WTC11 (cell line): ENCODE data around the gene CCNL1. TPM values are rescaled to one million over a fixed set of nuclear protein-coding genes. Genes with fewer than 3 reads are reported as not detected.
A peak's percentile ranks its signal among the peaks of the same experiment; 100 is the strongest.

Experiments used
- ATAC-seq: fragments of 200-7000 bp; cut with Tn5 transposase; 2 replicates; pipeline ENCODE4 v1.10.0; 2021; ENCODE audit warnings: mild to moderate bottlenecking, moderate library complexity
- CTCF ChIA-PET: fragments of 300-600 bp; sonication (Branson Sonifier 250); formaldehyde crosslinking; loops from one replicate; lab custom pipeline; 2021; ENCODE audit warnings: antibody characterized with exemption; lab: Charles Lee
- POLR2A ChIA-PET: fragments of 350-600 bp; sonication (Branson Sonifier 250); formaldehyde crosslinking; loops from one replicate; lab custom pipeline; 2021; ENCODE audit warnings: antibody characterized with exemption; lab: Charles Lee
- DNase-seq: peaks from one replicate; pipeline ENCODE4 v3.0.0; 2021; ENCODE audit warnings: low spot score
- H3K27ac Mint-ChIP-seq: 2 replicates; pipeline ENCODE4 v1.8.0; 2021; ENCODE audit warnings: mixed read lengths
- H3K27me3 Mint-ChIP-seq: 2 replicates; pipeline ENCODE4 v1.8.0; 2021; ENCODE audit warnings: low read depth, mild to moderate bottlenecking, moderate library complexity, mixed read lengths
- H3K36me3 Mint-ChIP-seq: 2 replicates; pipeline ENCODE4 v1.8.0; 2021; ENCODE audit warnings: mixed read lengths
- H3K4me1 Mint-ChIP-seq: 2 replicates; pipeline ENCODE4 v1.8.0; 2022; ENCODE audit warnings: mixed read lengths
- H3K4me3 Mint-ChIP-seq: 2 replicates; pipeline ENCODE4 v1.8.0; 2021; ENCODE audit warnings: mild to moderate bottlenecking, moderate library complexity, mixed read lengths
- H3K9me3 Mint-ChIP-seq: 2 replicates; pipeline ENCODE4 v1.8.0; 2021; ENCODE audit warnings: mixed read lengths
- AR ChIP-seq: fragments of 250-450 bp; sonication (Bioruptor Pico); IDR thresholded peaks from 2 replicates; pipeline ENCODE4 v1.9.0; 2021; ENCODE audit warnings: mild to moderate bottlenecking
- E2F5 ChIP-seq: sonication (generic); formaldehyde crosslinking; IDR thresholded peaks from 2 replicates; pipeline ENCODE4 v1.8.1; 2022; ENCODE audit warnings: mild to moderate bottlenecking, moderate library complexity, missing genetic modification reagents
- ELF4 ChIP-seq: sonication (generic); formaldehyde crosslinking; IDR thresholded peaks from 2 replicates; pipeline ENCODE4 v1.8.1; 2022; ENCODE audit warnings: low read depth, mild to moderate bottlenecking, moderate library complexity, missing genetic modification reagents
- JAZF1 ChIP-seq: fragments of 250-450 bp; sonication (Bioruptor Pico); IDR thresholded peaks from 2 replicates; pipeline ENCODE4 v1.9.0; 2021; ENCODE audit warnings: moderate library complexity, mild to moderate bottlenecking, inconsistent platforms
- JUN ChIP-seq: sonication (generic); formaldehyde crosslinking; IDR thresholded peaks from 2 replicates; pipeline ENCODE4 v1.8.0; 2023; ENCODE audit warnings: mild to moderate bottlenecking, missing genetic modification reagents
- MYBL2 ChIP-seq: sonication (generic); formaldehyde crosslinking; IDR thresholded peaks from 2 replicates; pipeline ENCODE4 v1.8.1; 2023; ENCODE audit warnings: mild to moderate bottlenecking, moderate library complexity, missing genetic modification reagents
- NR1H2 ChIP-seq: sonication (generic); formaldehyde crosslinking; IDR thresholded peaks from 2 replicates; pipeline ENCODE4 v1.9.0; 2021; ENCODE audit warnings: mild to moderate bottlenecking, moderate library complexity, missing genetic modification reagents
- PRDM15 ChIP-seq: sonication (generic); formaldehyde crosslinking; IDR thresholded peaks from 2 replicates; pipeline ENCODE4 v1.8.0; 2022; ENCODE audit warnings: missing genetic modification reagents
- PREB ChIP-seq: sonication (generic); formaldehyde crosslinking; IDR thresholded peaks from 2 replicates; pipeline ENCODE4 v1.8.1; 2022; ENCODE audit warnings: mild to moderate bottlenecking, missing genetic modification reagents, moderate library complexity, borderline replicate concordance
- PRRX2 ChIP-seq: fragments of 250-450 bp; sonication (Bioruptor Pico); IDR thresholded peaks from 2 replicates; pipeline ENCODE4 v1.8.0; 2021; ENCODE audit warnings: mild to moderate bottlenecking
- ZMAT4 ChIP-seq: fragments of 250-450 bp; sonication (Bioruptor Pico); IDR thresholded peaks from 2 replicates; pipeline ENCODE4 v1.9.0; 2021; ENCODE audit warnings: mild to moderate bottlenecking
- ZNF281 ChIP-seq: sonication (generic); formaldehyde crosslinking; IDR thresholded peaks from 2 replicates; pipeline ENCODE4 v1.8.0; 2023; ENCODE audit warnings: mild to moderate bottlenecking, missing genetic modification reagents
- ZNF425 ChIP-seq: fragments of 250-450 bp; sonication (Bioruptor Pico); conservative IDR thresholded peaks from 2 replicates; pipeline ENCODE4 v1.9.0; 2021; ENCODE audit warnings: mild to moderate bottlenecking
- ZNF671 ChIP-seq: fragments of 250-450 bp; sonication (Bioruptor Pico); IDR thresholded peaks from 2 replicates; pipeline ENCODE4 v1.8.0; 2021; ENCODE audit warnings: mild to moderate bottlenecking
- total RNA-seq: library from RNA; stranded (reverse); gene quantifications from 3 replicates; pipeline ENCODE4 v1.2.3, GENCODE V29; 2021

CCNL1 gene
- total RNA-seq, 1 experiment from 2014 or later: 79.6 TPM

GRCh38 chr3:157147099-157147803 is 12.7 kb downstream of the CCNL1 start:
- peaks cover 73% of the 10 kb centered on the region for H3K36me3 Mint-ChIP-seq
- no peaks in the 10 kb centered on the region for H3K27me3 Mint-ChIP-seq
- DNase-seq (no peak), ATAC-seq (no peak)
- ChIA-PET CTCF (interaction anchor here (2.0 kb wide), 1 partner anchor 10 kb away, joined by 13 read pairs; no protein-coding TSS in a partner anchor), POLR2A (interaction anchor here (1.3 kb wide), 1 partner anchor 12 kb away, joined by 3 read pairs; no protein-coding TSS in a partner anchor)
- H3K4me1 Mint-ChIP-seq: no peaks in the 10 kb centered on the region
- H3K9me3 Mint-ChIP-seq: no peaks in the 10 kb centered on the region
- no peak overlapping the region for H3K4me3 Mint-ChIP-seq
- no peak overlapping the region for H3K27ac Mint-ChIP-seq
- TF ChIP-seq ZMAT4 (CRISPR knock-in tag): no peak
- TF ChIP-seq JAZF1: no peak
- peak; percentile 82 for TF ChIP-seq ZNF671 (CRISPR knock-in tag)
- peak; percentile 75; the same call in 1 of the 2 replicates for TF ChIP-seq PRRX2 (CRISPR knock-in tag)
- TF ChIP-seq E2F5 (CRISPR knock-in tag): no peak
- no peak for TF ChIP-seq MYBL2 (CRISPR knock-in tag)
- no peak for TF ChIP-seq PRDM15 (CRISPR knock-in tag)
- no peak for TF ChIP-seq NR1H2 (CRISPR knock-in tag)
- peak; percentile 65; the same call in 1 of the 2 replicates for TF ChIP-seq ZNF425 (CRISPR knock-in tag)
- no peak for TF ChIP-seq ZNF281
- no peak for TF ChIP-seq JUN (CRISPR knock-in tag)

- DNase-seq (no peak), ATAC-seq (no peak)
- Mint-ChIP-seq H3K4me1 (no peaks in the 10 kb centered on the region), H3K27me3 (no peaks in the 10 kb centered on the region), H3K27ac (peak overlapping the region; percentile 69), H3K36me3 (peaks cover 58% of the 10 kb centered on the region), H3K9me3 (no peaks in the 10 kb centered on the region), H3K4me3 (no peak overlapping the region)
- CTCF ChIA-PET: interaction anchor here (2.0 kb wide), 1 partner anchor 9 kb away, joined by 13 read pairs; no protein-coding TSS in a partner anchor
- POLR2A ChIA-PET: no interaction called here
- no peak for TF ChIP-seq PREB (CRISPR knock-in tag)
- no peak for TF ChIP-seq AR
- no peak for TF ChIP-seq PRRX2 (CRISPR knock-in tag)
- no peak for TF ChIP-seq ELF4 (CRISPR knock-in tag)
Measured at GRCh38 chr3:157145606-157146322, 14.2 kb downstream of the CCNL1 start.
